NCI-H82 treated with DMSO at 0.1 percent for 48 hours (cell line): ENCODE data around the gene MBP.
"Not testable (repeated sequence)": the region's sequence is repeated elsewhere in the genome, so short reads cannot be mapped to it uniquely, and the experiment has no call there.

ENCODE experiments used
- DNase-seq: peaks from one replicate; lab custom pipeline; 2025; ENCODE audit not compliant: unreplicated experiment; lab: John Stamatoyannopoulos, UW

MBP gene

DNA sequence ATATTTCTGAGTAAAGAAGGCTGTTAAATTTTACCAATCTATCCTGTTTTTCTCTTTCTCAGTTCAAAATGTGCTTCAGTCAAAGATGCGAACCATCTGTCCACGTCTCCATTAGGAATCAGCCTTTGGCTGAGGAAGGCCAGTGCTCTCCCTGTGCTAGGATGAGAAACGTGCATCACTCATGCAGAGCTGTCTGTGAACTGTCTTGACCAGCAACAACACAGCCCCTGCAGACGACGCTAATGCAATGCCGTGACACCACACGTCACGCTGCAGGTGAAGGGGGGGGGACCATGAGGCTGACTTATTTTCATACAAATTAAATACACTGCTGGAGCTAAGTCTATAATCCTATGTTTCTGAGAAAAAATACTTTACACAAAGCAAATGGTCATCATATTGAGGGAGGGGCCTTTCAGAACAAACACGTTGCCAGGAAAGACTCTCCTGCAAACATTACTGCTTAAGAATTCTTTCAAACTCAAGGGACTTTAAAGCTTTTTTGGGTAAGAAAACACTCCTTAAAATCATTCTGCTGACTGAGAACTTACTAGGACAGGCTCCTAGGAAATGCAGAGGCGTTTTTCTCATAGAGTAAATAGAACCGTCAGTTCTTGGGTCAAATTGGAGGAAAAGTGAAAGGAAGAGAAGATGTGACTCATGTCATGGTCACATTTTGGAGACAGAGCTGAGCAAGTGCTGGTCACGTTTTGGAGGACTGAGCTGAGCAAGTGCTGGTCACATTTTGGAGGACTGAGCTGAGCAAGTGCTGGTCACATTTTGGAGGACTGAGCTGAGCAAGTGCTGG, 97.0 kb downstream of the MBP start:
- DNase-seq = no peak

- no peak for DNase-seq
These were observed 99.0 kb downstream of the MBP start for GRCh38 chr18:77033575-77033974.

- DNase-seq = no peak
These were observed 100.3 kb downstream of the MBP start for GRCh38 chr18:77032181-77032701.

- no peak for DNase-seq
These were observed 100.9 kb downstream of the MBP start for GRCh38 chr18:77031662-77032061.

- no peak for DNase-seq
These were observed 102.4 kb downstream of the MBP start for GRCh38 chr18:77030201-77030600.

DNA sequence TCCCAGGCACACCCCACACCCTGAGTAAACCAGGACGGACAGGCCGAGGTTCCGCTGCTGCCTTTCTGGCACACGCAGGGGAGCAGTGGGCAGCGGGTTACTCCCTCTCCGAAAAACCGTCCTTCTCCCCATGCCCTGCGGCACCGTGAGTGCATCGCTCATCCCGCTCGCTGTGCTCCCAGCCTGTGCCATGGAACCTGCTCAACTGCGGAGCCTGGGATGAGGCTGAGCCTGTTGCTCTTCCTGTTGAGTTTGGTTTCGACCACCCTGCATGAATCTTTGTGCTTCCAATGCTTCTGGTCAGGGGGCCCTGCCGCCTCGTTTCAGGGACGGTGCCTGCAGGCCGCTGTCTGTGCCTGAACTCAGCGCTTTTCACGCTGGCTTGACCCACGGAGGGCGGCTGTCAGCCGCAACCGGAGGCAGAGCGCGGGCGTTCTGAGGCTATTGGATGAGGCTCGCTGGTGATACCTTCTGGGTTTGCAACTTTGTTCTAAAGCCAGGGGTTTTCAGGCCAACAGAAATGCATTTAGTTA, 106.7 kb downstream of the MBP start:
- DNase-seq = no peak

DNA sequence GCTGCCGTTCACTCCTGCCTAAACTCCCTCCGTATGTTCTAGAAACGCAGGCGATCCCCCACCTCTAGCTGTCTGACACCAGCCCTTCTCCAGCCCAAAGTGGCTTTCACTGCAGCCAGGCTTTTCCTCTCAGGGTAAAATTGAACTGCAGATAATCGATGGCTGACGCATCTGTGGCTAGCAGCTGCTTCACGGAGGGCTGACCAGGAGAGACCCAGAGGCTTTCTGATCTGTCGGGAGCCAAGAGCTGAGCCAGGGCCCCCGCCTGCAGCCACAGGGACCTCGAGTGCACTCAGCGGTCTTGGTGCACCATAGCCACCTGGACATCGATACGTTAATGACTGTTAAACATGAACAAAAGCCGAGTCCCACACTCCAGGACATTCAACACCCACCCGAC, 107.5 kb downstream of the MBP start:
- DNase-seq = no peak

DNA sequence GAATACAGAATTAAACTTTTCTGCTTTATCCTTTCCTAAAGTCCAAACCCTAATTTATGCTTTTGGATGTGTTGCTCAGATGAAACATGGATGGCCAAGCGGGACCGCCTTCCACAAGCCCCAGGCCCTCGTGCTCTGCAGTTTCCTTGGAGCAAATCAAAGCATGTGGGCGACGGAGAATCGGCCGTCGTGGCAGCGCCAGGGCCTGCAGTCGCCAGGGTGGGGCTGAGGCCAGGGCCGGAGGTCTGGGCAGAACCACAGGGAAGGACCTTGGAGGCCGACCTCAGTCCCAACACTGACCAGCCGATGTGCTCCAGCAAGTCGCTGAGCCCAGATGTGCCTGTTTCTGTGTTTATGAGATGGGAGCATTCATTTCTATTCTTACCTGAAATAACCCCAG, 108.1 kb downstream of the MBP start:
- no peak for DNase-seq

DNA sequence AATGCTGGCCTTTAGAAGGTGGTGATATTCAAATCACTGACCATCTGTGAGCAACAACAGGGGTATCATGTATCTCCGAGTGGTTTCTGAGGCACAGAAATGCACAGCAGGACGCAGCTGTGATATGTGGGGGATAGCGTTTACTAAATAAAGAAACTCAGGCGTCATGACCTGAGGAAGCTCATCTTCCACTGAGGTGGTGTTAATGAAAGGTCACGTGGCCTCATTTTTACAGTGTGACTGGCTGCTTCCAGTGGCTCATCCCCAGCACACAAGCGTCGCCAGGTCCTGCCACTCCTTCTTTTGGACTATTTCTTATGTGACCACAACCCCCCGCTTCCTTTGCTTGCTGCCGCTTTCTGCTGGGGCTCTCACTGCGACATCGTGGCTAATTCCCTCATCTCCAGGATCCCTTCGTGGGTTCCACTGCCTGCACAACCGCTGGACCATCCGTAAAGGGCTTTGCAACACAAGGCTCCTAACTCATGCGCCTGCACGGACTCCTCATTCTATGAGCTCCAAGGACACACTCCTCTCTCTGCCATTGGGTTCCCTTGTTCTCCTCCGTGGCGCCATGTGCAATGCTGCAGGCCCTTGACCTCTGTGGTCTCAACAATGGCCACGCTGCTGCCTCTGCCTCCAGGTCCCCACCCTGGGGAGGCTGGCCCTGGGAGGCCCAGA, 109.3 kb downstream of the MBP start:
- no peak for DNase-seq

DNA sequence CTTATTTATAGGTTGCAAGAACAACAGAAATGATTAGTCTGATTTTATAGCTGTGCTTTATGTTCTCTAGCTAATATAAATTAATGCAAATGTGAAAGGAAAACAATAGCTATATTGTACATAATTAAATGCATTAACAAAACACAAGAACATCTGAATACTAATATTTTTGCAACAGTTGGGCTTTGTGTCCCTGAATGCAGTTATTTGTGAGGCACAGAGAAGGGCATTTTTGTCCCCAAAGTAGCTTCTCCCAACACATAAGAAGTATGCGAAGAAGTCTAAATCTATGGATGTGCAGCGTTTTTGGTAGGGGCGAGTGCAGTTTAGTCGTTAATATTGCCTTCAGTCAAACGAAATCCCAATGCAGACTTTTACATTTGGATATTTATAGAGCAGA, 110.0 kb downstream of the MBP start:
- DNase-seq = no peak

GRCh38 chr18:77022116-77022515, 110.5 kb downstream of the MBP start:
- DNase-seq = no peak

DNA sequence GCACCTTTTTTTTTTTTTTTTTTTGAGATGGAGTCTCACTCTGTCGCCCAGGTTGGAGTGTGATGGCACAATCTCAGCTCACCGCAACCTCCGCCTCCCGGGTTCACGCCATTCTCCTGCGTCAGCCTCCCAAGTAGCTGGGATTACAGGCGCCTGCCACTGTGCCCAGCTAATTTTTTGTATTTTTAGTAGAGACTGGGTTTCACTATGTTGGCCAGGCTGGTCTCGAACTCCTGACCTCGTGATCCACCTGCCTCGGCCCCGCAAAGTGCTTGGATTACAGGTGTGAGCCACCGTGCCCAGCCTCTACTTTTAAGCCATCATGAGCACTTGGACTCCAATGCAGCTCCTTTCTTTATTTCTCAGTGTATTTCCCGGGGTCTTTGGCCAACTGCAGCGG, 111.1 kb downstream of the MBP start:
- DNase-seq = not testable (repeated sequence)

- no peak for DNase-seq
These were observed 111.5 kb downstream of the MBP start for GRCh38 chr18:77021075-77021474.

- no peak for DNase-seq
These were observed 112.0 kb downstream of the MBP start for GRCh38 chr18:77020561-77020960.

- DNase-seq = no peak
These were observed 112.9 kb downstream of the MBP start for GRCh38 chr18:77019641-77020040.

- DNase-seq = not testable (repeated sequence)
These were observed 113.9 kb downstream of the MBP start for GRCh38 chr18:77018650-77019049.

DNA sequence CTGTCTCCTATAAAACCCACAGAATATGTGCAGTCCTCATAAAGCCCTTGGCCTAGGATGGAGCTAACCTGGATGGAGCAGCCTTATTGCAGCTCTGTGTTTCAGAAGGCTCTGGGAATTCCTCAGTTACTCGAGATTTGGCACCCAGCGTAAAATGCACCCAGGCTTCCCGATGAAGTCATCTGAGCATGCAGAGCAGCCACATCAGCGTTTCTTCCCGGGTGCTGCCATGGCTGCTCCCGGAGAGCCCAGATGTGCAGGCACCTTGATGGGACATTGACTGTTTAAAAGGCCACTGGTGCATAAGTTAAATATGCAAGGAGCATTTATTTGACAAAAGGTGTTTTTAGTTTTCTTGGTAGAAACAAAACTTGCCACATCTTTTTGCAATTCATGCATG, 115.2 kb downstream of the MBP start:
- no peak for DNase-seq

DNA sequence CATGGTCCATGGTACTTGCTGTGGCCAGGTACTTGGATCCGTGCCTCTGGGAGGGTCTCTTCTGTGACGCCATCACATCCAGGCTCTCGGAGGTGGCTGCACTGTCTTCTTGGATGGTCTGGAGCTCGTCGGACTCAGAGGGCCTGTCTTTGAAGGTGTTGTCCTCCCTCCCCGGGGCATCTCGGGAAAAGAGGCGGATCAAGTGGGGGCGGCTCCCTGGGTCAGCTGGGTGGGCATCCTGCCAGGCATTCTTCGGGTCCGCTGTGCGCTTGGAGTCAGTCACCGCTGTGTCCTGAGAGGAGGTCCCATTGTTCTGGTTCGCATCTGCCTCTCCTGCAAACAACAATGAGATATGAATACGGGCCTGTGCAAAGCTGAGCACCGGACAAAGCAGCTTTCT, 115.6 kb downstream of the MBP start:
- DNase-seq = no peak

- no peak for DNase-seq
These were observed 116.5 kb downstream of the MBP start for GRCh38 chr18:77015771-77016710.

GRCh38 chr18:77015169-77015568, 117.4 kb downstream of the MBP start:
- no peak for DNase-seq

GRCh38 chr18:77014538-77014937, 118.0 kb downstream of the MBP start:
- DNase-seq = no peak
